Immature natural killer cell (primary cell): ENCODE results near the gene PLA1A. TPM values are rescaled to one million over a fixed set of nuclear protein-coding genes. Genes with fewer than 3 reads are reported as not detected.
"Not testable (repeated sequence)": the region's sequence is repeated elsewhere in the genome, so short reads cannot be mapped to it uniquely, and the experiment has no call there.

Experiments
- DNase-seq, 3 donors: peaks; one replicate each; pipeline ENCODE4 v3.0.0; 2022; ENCODE audit warnings: mixed read lengths in 1 of 3
- H3K27ac Mint-ChIP-seq, 6 donors: one replicate each; pipeline ENCODE4 v1.8.0; 2020; ENCODE audit warnings: mixed read lengths in 6 of 6, mild to moderate bottlenecking in 5 of 6, inconsistent platforms in 4 of 6, moderate library complexity in 3 of 6
- H3K27me3 Mint-ChIP-seq, 3 donors: one replicate each; pipeline ENCODE4 v1.8.0; 2020 to 2021; ENCODE audit warnings: low read depth in 3 of 3, mild to moderate bottlenecking in 3 of 3, mixed read lengths in 3 of 3, moderate library complexity in 3 of 3, inconsistent platforms in 1 of 3
- H3K36me3 Mint-ChIP-seq, 3 donors: one replicate each; pipeline ENCODE4 v1.8.0; 2020; ENCODE audit warnings: mixed read lengths in 3 of 3, inconsistent platforms in 2 of 3, mild to moderate bottlenecking in 2 of 3
- H3K4me1 Mint-ChIP-seq, 2 donors: one replicate each; pipeline ENCODE4 v1.8.0; 2020; ENCODE audit warnings: inconsistent platforms in 2 of 2, mild to moderate bottlenecking in 2 of 2, mixed read lengths in 2 of 2, moderate library complexity in 1 of 2
- H3K4me3 Mint-ChIP-seq, 5 donors: one replicate each; pipeline ENCODE4 v1.8.0; 2020; ENCODE audit warnings: mild to moderate bottlenecking in 5 of 5, mixed read lengths in 5 of 5, inconsistent platforms in 3 of 5, moderate library complexity in 3 of 5
- H3K9me3 Mint-ChIP-seq, 6 donors: one replicate each; pipeline ENCODE4 v1.8.0; 2020; ENCODE audit warnings: mild to moderate bottlenecking in 6 of 6, mixed read lengths in 6 of 6, inconsistent platforms in 4 of 6, moderate library complexity in 3 of 6
- polyA plus RNA-seq, 3 donors: library from polyadenylated mRNA; unstranded; fragments of 300-500 nt; fragmentation: Illumina TruSeq; gene quantifications; one replicate each; pipeline ENCODE4 v1.2.3, GENCODE V29; 2021

PLA1A gene, protein sequence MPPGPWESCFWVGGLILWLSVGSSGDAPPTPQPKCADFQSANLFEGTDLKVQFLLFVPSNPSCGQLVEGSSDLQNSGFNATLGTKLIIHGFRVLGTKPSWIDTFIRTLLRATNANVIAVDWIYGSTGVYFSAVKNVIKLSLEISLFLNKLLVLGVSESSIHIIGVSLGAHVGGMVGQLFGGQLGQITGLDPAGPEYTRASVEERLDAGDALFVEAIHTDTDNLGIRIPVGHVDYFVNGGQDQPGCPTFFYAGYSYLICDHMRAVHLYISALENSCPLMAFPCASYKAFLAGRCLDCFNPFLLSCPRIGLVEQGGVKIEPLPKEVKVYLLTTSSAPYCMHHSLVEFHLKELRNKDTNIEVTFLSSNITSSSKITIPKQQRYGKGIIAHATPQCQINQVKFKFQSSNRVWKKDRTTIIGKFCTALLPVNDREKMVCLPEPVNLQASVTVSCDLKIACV
- polyA plus RNA-seq, result not detected

GRCh38 chr3:119597548-119598288 lies at the start of gene PLA1A:
TSS of gene PLA1A (plus strand) at chr3:119597885. CDS start at chr3:119597914, 29 bp downstream.
- no peak for DNase-seq
- Mint-ChIP-seq H3K9me3 (peaks cover 0 to 1% (median 0%) of the 10 kb centered on the region in 6 donors), H3K27ac (no peak within 1 kb of the TSS), H3K36me3 (no peaks in the 10 kb centered on the region), H3K4me3 (no peak within 1 kb of the TSS), H3K27me3 (no peaks in the 10 kb centered on the region), H3K4me1 (peaks cover 0 to 6% of the 10 kb centered on the region in 2 donors)

- no peak overlapping the region for H3K27ac Mint-ChIP-seq
- H3K4me1 Mint-ChIP-seq, result no peaks in the 10 kb centered on the region
- no peak for DNase-seq
- peaks cover 0 to 3% (median 0%) of the 10 kb centered on the region in 3 donors for H3K27me3 Mint-ChIP-seq
- no peaks in the 10 kb centered on the region for H3K9me3 Mint-ChIP-seq
- H3K36me3 Mint-ChIP-seq, result no peaks in the 10 kb centered on the region
- no peak overlapping the region for H3K4me3 Mint-ChIP-seq
Measured at GRCh38 chr3:119548341-119548740, 49.3 kb upstream of the PLA1A start.

DNA sequence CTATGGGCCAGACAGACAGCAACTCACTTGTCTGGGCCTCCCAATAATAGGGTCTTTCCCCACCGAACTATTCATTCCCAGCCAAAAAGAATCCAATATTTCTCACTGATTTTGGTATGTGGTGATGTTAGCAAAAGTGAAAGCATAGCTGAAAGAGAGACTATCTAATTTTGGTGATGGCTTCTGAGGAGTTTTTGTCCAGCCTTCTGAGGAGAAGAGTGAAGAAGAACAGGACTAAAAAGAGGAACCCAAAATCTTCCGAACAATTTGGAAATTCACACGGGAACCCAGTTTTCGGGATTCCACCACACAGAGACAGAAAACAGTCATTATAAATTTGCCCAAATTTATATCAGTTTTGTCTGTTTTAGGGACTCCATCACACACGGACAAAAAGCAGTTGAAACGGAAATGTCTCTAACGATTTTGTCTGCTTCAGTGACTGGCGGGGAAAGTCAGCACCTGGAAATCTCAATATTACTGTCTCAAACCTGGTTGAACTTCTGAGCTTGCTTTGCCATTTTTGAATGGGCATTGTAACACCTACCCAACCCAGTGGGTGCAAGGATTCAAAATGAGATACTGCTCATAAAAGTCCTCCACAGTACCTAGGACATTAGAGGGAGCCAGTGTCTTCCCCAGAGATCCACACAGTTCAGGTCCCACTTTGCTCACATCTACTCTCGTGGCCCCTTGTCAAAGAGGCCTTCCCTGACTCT lies 47.3 kb upstream of the PLA1A start:
- DNase-seq, result no peak
- Mint-ChIP-seq H3K9me3 (no peaks in the 10 kb centered on the region), H3K36me3 (no peaks in the 10 kb centered on the region), H3K27me3 (peaks cover 0 to 3% (median 2%) of the 10 kb centered on the region in 3 donors), H3K4me1 (no peaks in the 10 kb centered on the region), H3K4me3 (no peak overlapping the region), H3K27ac (no peak overlapping the region)

- no peaks in the 10 kb centered on the region for H3K4me1 Mint-ChIP-seq
- peaks cover 0 to 2% (median 2%) of the 10 kb centered on the region in 3 donors for H3K27me3 Mint-ChIP-seq
- no peak overlapping the region for H3K4me3 Mint-ChIP-seq
- no peak for DNase-seq
- no peak overlapping the region for H3K27ac Mint-ChIP-seq
- H3K9me3 Mint-ChIP-seq, result no peaks in the 10 kb centered on the region
- no peaks in the 10 kb centered on the region for H3K36me3 Mint-ChIP-seq
Measured at GRCh38 chr3:119551598-119551997, 46.1 kb upstream of the PLA1A start.

DNA sequence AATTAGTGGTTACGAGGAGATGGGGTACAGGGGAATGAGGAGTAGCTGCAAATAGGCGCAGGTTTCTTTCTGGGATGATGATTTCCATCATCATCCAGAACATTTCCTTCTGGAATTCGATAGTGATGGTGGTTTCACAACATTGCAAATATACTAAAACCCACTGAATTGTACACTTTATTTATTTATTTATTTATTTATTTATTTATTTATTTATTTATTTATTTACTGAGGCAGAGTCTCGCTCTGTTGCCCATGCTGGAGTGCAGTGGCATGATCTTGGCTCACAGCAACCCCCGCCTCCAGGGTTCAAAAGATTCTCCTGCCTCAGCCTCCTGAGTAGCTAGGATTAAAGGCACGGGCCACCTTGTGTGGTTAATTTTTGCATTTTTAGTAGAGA lies 44.8 kb upstream of the PLA1A start:
- not testable (repeated sequence) for H3K36me3 Mint-ChIP-seq, H3K4me3 Mint-ChIP-seq, H3K27me3 Mint-ChIP-seq, H3K4me1 Mint-ChIP-seq, H3K27ac Mint-ChIP-seq, DNase-seq, H3K9me3 Mint-ChIP-seq

- Mint-ChIP-seq H3K4me1 (no peaks in the 10 kb centered on the region), H3K9me3 (no peaks in the 10 kb centered on the region), H3K27me3 (peaks cover 0 to 2% (median 2%) of the 10 kb centered on the region in 3 donors), H3K4me3 (no peak overlapping the region), H3K36me3 (no peaks in the 10 kb centered on the region), H3K27ac (no peak overlapping the region)
- DNase-seq, result no peak
Measured at GRCh38 chr3:119553823-119554415, 43.8 kb upstream of the PLA1A start.

DNA sequence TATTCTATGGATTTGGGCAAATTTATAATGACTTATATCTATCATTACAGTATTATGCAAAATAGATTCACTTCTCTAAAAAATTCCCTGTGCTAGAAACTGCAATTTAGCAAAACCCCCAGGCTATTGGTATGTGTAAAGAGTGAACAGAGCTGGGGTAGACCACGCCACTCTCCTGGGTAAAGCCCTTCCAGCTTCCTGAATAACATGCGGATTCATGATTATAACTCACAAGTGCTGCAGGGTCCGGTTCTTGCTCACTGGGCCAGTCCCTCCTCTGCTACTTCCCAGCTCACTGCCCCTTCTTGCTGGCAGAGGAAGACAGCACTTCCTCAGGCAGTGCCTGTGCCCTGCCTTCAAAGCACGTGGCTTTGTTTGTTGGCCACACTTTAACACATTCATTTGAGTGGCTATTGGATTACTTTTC lies 42.4 kb upstream of the PLA1A start:
- H3K36me3 Mint-ChIP-seq, result no peaks in the 10 kb centered on the region
- no peaks in the 10 kb centered on the region for H3K9me3 Mint-ChIP-seq
- no peaks in the 10 kb centered on the region for H3K4me1 Mint-ChIP-seq
- H3K27me3 Mint-ChIP-seq, result peaks cover 0 to 3% (median 2%) of the 10 kb centered on the region in 3 donors
- H3K4me3 Mint-ChIP-seq, result no peak overlapping the region
- no peak overlapping the region for H3K27ac Mint-ChIP-seq
- DNase-seq, result no peak

DNA sequence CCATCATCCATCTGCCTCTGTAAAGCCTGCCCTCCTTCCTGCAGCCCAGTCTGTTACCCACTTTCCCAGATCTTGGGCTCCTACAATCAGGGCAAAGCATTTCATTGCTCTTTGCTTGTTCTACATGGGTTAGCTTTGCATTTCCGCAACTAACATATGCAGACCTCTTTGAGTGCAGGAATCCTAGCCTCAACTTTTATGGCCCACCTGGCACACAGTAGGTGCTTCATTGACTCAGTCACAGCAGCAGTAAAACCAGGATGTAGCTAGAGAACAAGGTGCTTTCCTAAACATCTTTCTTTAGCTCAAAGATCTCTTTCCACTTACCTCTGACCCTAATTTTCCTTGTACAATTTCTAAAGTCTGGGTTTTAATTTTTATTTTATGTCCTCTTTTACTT lies 41.8 kb upstream of the PLA1A start:
- H3K4me3 Mint-ChIP-seq, result no peak overlapping the region
- H3K4me1 Mint-ChIP-seq, result no peaks in the 10 kb centered on the region
- peaks cover 0 to 5% (median 2%) of the 10 kb centered on the region in 3 donors for H3K27me3 Mint-ChIP-seq
- no peaks in the 10 kb centered on the region for H3K36me3 Mint-ChIP-seq
- no peak overlapping the region for H3K27ac Mint-ChIP-seq
- H3K9me3 Mint-ChIP-seq, result no peaks in the 10 kb centered on the region
- DNase-seq, result no peak

- no peaks in the 10 kb centered on the region for H3K4me1 Mint-ChIP-seq
- DNase-seq, result no peak
- H3K4me3 Mint-ChIP-seq, result no peak overlapping the region
- no peak overlapping the region for H3K27ac Mint-ChIP-seq
- H3K9me3 Mint-ChIP-seq, result peaks cover 0 to 2% (median 0%) of the 10 kb centered on the region in 6 donors
- no peaks in the 10 kb centered on the region for H3K36me3 Mint-ChIP-seq
- H3K27me3 Mint-ChIP-seq, result peaks cover 0 to 5% (median 2%) of the 10 kb centered on the region in 3 donors
Measured at GRCh38 chr3:119557192-119557876, 40.4 kb upstream of the PLA1A start.

DNA sequence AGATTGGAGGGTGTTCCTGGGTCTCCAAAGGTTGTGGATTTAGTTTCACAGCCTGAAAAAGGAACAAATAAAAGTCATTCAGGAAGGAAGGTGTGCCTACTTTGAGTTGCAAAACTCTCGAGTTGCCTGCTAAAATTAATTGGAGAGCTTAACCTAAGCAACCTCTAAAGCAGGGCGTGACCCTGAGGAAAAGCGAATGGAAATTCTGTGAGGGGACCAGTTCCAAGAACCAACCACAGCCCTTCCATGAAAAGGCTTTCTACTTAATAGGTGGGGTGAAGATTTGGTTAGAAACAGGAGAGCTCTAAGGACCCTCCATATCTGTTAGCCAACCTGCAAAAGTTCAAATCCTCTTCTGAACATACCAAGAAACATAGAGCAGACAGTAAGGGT lies 39.8 kb upstream of the PLA1A start:
- Mint-ChIP-seq H3K27me3 (peaks cover 0 to 5% (median 2%) of the 10 kb centered on the region in 3 donors), H3K36me3 (no peaks in the 10 kb centered on the region), H3K9me3 (peaks cover 0 to 2% (median 0%) of the 10 kb centered on the region in 6 donors), H3K4me3 (no peak overlapping the region), H3K4me1 (no peaks in the 10 kb centered on the region), H3K27ac (no peak overlapping the region)
- DNase-seq, result no peak

- Mint-ChIP-seq H3K4me3 (no peak overlapping the region), H3K27ac (no peak overlapping the region), H3K36me3 (no peaks in the 10 kb centered on the region), H3K9me3 (peaks cover 0 to 2% (median 0%) of the 10 kb centered on the region in 6 donors), H3K27me3 (peaks cover 0 to 7% (median 2%) of the 10 kb centered on the region in 3 donors), H3K4me1 (no peaks in the 10 kb centered on the region)
- no peak for DNase-seq
Measured at GRCh38 chr3:119558626-119559317, 38.9 kb upstream of the PLA1A start.

DNA sequence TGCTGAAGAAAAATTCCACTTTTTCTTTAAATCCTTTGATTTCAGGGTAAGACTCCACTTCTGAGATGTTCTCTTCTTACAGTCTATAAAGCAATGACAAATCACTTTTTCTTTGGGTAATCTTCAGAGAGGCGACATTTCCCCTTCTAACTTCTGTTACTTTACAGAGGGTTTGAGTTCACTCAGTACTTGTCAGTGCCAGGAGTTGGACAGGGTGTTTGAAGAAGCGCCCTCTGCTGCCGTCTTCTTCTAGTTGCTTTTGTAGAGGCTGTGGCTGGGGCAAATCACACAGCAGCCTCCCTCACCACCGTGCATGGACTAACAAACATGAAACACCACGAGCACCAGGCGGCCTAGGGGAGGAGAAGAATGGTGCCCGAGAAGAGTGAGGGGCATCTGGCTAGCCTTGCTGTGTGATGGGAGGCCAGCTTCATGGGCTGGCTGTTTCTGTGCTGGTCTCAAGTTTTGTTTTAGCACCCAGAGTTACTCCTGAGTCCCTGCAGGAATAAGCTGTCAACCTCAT lies 38.2 kb upstream of the PLA1A start, which contains the start of gene CD80:
Gene CD80, minus strand, starts transcription at position 174 of the 523 bp plus-strand sequence. CDS start 1,886 bp downstream, outside the sequence.
- Mint-ChIP-seq H3K4me1 (no peaks in the 10 kb centered on the region), H3K36me3 (no peaks in the 10 kb centered on the region), H3K9me3 (peaks cover 0 to 2% (median 0%) of the 10 kb centered on the region in 6 donors), H3K27me3 (peaks cover 0 to 7% (median 2%) of the 10 kb centered on the region in 3 donors), H3K27ac (no peak within 1 kb of the TSS), H3K4me3 (peak within 1 kb of the TSS in 1 of 5 donors; percentile 27)
- DNase-seq, result peak; percentile 13 to 36 (median 31)
